Measurements from ENCODE around the gene TWSG1. TPM values are rescaled to one million over a fixed set of nuclear protein-coding genes. Genes with fewer than 3 reads are reported as not detected.

The TWSG1 gene
- total and polyA plus RNA-seq, 2 donors (not counting 3 experiments of a cell fraction or from before 2014, with no cell fraction given): 52.4 to 57.4 TPM

DNA sequence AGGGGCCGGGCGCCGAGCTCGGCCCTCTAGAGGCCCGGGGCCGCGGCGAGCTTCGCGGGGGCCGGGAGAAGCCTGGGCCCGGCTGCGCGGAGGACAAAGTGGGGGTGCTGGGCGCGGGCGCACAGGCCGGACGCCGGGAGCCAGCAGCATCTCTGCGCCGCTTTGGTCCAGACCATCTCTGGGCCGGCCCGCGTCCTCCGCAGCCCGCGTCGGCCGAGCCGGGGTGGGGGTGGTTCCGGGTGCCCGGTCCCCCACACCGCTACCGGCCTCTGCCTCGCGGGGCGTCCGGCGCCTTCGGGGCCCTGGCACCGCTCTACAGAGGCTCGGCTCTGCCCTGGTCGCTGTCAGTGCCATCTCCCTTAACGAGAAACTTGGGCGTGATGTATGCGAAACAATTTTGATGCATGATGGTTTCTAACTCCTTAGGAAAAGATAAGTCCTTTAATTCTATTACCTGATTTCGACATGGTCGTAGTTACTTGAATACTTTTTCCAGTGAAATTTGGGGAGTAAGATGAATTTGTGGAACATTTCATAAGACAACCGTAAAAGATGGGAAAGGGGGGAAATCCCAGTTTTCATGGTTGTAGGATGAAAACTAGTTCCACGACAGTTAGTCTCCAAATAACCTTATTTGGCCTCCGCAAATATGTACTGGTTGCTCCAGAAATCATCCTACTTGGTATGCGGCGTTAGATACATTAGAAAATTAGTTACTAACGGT lies 562 bp downstream of the TWSG1 start:
- peak overlapping the region; percentile 77 to 88 (median 87) for H3K4me3 ChIP-seq (replicated peaks in 1 of 3; ENCODE audit: insufficient read depth in 1 of 3, low read depth in 1 of 3, low read length in 3 of 3)
- peak overlapping the region; percentile 83 for H2AFZ ChIP-seq (ENCODE audit: low read depth, low read length)
- peaks cover 0 to 7% of the 10 kb centered on the region in 2 experiments for H3K36me3 ChIP-seq (ENCODE audit: control insufficient read depth in 2 of 2, extremely low read depth in 1 of 2, insufficient read depth in 2 of 2, low read length in 2 of 2)
- H3K4me2 ChIP-seq (ENCODE audit: insufficient read depth, low read length): peak overlapping the region; percentile 97
- ChIA-PET CTCF (interaction anchor here (0.7 to 2.3 kb wide), 18 partner anchors 13 to 263 kb away, joined by 3 to 33 read pairs (median 5); partner anchors contain the start of gene ANKRD12), POLR2A (interaction anchor here (1.0 to 2.0 kb wide), 4 partner anchors 14 to 233 kb away, joined by 3 to 12 read pairs (median 6); partner anchors contain the start of genes ANKRD12 and NDUFV2)
- peak overlapping the region; percentile 71 for H3K27ac ChIP-seq (ENCODE audit: insufficient read depth, low read depth, low read length)
- no peak for TF ChIP-seq EZH2 (IDR thresholded peaks at IDR 0.05; ENCODE audit: borderline replicate concordance, low read depth, low read length, severe bottlenecking)
- TF ChIP-seq, protein P1, sequence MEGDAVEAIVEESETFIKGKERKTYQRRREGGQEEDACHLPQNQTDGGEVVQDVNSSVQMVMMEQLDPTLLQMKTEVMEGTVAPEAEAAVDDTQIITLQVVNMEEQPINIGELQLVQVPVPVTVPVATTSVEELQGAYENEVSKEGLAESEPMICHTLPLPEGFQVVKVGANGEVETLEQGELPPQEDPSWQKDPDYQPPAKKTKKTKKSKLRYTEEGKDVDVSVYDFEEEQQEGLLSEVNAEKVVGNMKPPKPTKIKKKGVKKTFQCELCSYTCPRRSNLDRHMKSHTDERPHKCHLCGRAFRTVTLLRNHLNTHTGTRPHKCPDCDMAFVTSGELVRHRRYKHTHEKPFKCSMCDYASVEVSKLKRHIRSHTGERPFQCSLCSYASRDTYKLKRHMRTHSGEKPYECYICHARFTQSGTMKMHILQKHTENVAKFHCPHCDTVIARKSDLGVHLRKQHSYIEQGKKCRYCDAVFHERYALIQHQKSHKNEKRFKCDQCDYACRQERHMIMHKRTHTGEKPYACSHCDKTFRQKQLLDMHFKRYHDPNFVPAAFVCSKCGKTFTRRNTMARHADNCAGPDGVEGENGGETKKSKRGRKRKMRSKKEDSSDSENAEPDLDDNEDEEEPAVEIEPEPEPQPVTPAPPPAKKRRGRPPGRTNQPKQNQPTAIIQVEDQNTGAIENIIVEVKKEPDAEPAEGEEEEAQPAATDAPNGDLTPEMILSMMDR (IDR thresholded peaks at IDR 0.05; ENCODE audit: extremely low read depth in 1 of 2, insufficient read depth in 1 of 2, low read depth in 1 of 2, low read length in 2 of 2): peak in 1 of 2 donors; percentile 1
- peaks cover 25% of the 10 kb centered on the region for H3K79me2 ChIP-seq (ENCODE audit: control insufficient read depth, insufficient read depth, low read length)
- DNase-seq (ENCODE audit: low read depth, low spot score): peak; percentile 51
- BruUV-seq (replicated peaks): TSS peak; percentile 39
- H3K9me1 ChIP-seq (replicated peaks; ENCODE audit: control insufficient read depth, extremely low read depth, insufficient read depth, low read length): no peaks in the 10 kb centered on the region
- H4K20me1 ChIP-seq (replicated peaks; ENCODE audit: control insufficient read depth, extremely low read depth, insufficient read depth, low read length): no peaks in the 10 kb centered on the region
- intact Hi-C loops (cut with micrococcal nuclease): loop anchor here (1.0 to 5.0 kb wide), 7 partner anchors 14 to 262 kb away; partner anchors contain the start of genes ANKRD12 and NDUFV2
- H3K27me3 ChIP-seq (ENCODE audit: control insufficient read depth in 2 of 2, insufficient read depth in 2 of 2, low read length in 2 of 2): no peaks in the 10 kb centered on the region
- FAIRE-seq: no peak
- peak overlapping the region; percentile 85 for H3K9ac ChIP-seq (replicated peaks; ENCODE audit: extremely low read depth, insufficient read depth, low read length)
- peaks cover 3% of the 10 kb centered on the region for H3K4me1 ChIP-seq (ENCODE audit: control insufficient read depth, extremely low read depth, insufficient read depth, low read length)
- dilution Hi-C loops (cut with MboI; ENCODE audit: extremely low pct_ligation_motif_present, low sequenced_read_pairs): no loop called here
- no peaks in the 10 kb centered on the region for H3K9me3 ChIP-seq (replicated peaks; ENCODE audit: control insufficient read depth, insufficient read depth, low read length)

DNA sequence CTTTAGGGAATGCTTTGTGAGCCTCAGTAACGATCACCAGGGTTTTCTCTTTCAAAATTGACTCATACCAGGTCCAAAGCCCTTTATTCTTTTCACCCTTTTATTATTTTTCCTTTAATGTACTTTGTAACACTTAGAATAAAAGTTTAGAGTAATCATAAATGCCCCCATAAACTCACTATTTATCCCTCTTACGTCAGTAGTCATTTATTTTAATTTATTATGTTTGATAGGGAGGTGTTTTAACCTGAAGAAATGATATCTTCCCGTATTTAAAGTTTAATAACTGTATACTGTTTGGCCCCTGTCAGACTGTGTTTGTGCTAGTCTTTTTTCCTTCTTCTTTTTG lies 1.1 kb downstream of the TWSG1 start:
- Histone ChIP-seq H3K9me1 (replicated peaks; ENCODE audit: control insufficient read depth, extremely low read depth, insufficient read depth, low read length) (no peaks in the 10 kb centered on the region), H3K4me2 (ENCODE audit: insufficient read depth, low read length) (peak overlapping the region; percentile 97), H3K27ac (ENCODE audit: insufficient read depth, low read depth, low read length) (peak overlapping the region; percentile 71), H3K79me2 (ENCODE audit: control insufficient read depth, insufficient read depth, low read length) (peaks cover 25% of the 10 kb centered on the region), H2AFZ (ENCODE audit: low read depth, low read length) (peak overlapping the region; percentile 83), H3K27me3 (ENCODE audit: control insufficient read depth in 2 of 2, insufficient read depth in 2 of 2, low read length in 2 of 2) (no peaks in the 10 kb centered on the region), H4K20me1 (replicated peaks; ENCODE audit: control insufficient read depth, extremely low read depth, insufficient read depth, low read length) (no peaks in the 10 kb centered on the region), H3K4me3 (replicated peaks in 1 of 3; ENCODE audit: insufficient read depth in 1 of 3, low read depth in 1 of 3, low read length in 3 of 3) (peak overlapping the region; percentile 77 to 88 (median 87)), H3K4me1 (ENCODE audit: control insufficient read depth, extremely low read depth, insufficient read depth, low read length) (peaks cover 3% of the 10 kb centered on the region), H3K9ac (replicated peaks; ENCODE audit: extremely low read depth, insufficient read depth, low read length) (peak overlapping the region; percentile 85), H3K9me3 (replicated peaks; ENCODE audit: control insufficient read depth, insufficient read depth, low read length) (no peaks in the 10 kb centered on the region), H3K36me3 (ENCODE audit: control insufficient read depth in 2 of 2, extremely low read depth in 1 of 2, insufficient read depth in 2 of 2, low read length in 2 of 2) (peaks cover 0 to 7% of the 10 kb centered on the region in 2 experiments)
- no TSS peak for BruUV-seq (replicated peaks)
- ChIA-PET CTCF (interaction anchor here (3.0 kb wide), 1 partner anchor 181 kb away, joined by 18 read pairs; no protein-coding TSS in a partner anchor), POLR2A (no interaction called here)
- DNase-seq (ENCODE audit: low read depth, low spot score): no peak
- dilution Hi-C loops (cut with MboI; ENCODE audit: extremely low pct_ligation_motif_present, low sequenced_read_pairs) (no loop called here), intact Hi-C loops (cut with micrococcal nuclease) (loop anchor here (2.0 kb wide), 1 partner anchor 69 kb away; no protein-coding TSS in a partner anchor)
- FAIRE-seq: no peak
- TF ChIP-seq POLR2AphosphoS5 (IDR thresholded peaks at IDR 0.05; ENCODE audit: insufficient read depth, low read depth, low read length) (no peak), GATA2 (IDR thresholded peaks at IDR 0.05; ENCODE audit: insufficient read depth, insufficient read length, low read depth, low read length) (no peak), JUN (IDR thresholded peaks at IDR 0.05; ENCODE audit: borderline replicate concordance, insufficient read depth, insufficient read length, low read depth) (no peak), EZH2 (IDR thresholded peaks at IDR 0.05; ENCODE audit: borderline replicate concordance, low read depth, low read length, severe bottlenecking) (no peak), MYC (IDR thresholded peaks at IDR 0.05; ENCODE audit: low read depth, low read length) (no peak), FOS (IDR thresholded peaks at IDR 0.05; ENCODE audit: borderline replicate concordance, insufficient read depth, low read length) (no peak), POLR2A (IDR thresholded peaks at IDR 0.05; ENCODE audit: low read depth, low read length) (no peak)
- TF ChIP-seq, protein P2, sequence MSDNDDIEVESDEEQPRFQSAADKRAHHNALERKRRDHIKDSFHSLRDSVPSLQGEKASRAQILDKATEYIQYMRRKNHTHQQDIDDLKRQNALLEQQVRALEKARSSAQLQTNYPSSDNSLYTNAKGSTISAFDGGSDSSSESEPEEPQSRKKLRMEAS (IDR thresholded peaks at IDR 0.05; ENCODE audit: insufficient read depth, insufficient read length): no peak
- TF ChIP-seq, protein P1 (IDR thresholded peaks at IDR 0.05; ENCODE audit: extremely low read depth in 1 of 2, insufficient read depth in 1 of 2, low read depth in 1 of 2, low read length in 2 of 2): no peak
